ENCODE results near the gene DPYSL4.

Gene DPYSL4

DNA sequence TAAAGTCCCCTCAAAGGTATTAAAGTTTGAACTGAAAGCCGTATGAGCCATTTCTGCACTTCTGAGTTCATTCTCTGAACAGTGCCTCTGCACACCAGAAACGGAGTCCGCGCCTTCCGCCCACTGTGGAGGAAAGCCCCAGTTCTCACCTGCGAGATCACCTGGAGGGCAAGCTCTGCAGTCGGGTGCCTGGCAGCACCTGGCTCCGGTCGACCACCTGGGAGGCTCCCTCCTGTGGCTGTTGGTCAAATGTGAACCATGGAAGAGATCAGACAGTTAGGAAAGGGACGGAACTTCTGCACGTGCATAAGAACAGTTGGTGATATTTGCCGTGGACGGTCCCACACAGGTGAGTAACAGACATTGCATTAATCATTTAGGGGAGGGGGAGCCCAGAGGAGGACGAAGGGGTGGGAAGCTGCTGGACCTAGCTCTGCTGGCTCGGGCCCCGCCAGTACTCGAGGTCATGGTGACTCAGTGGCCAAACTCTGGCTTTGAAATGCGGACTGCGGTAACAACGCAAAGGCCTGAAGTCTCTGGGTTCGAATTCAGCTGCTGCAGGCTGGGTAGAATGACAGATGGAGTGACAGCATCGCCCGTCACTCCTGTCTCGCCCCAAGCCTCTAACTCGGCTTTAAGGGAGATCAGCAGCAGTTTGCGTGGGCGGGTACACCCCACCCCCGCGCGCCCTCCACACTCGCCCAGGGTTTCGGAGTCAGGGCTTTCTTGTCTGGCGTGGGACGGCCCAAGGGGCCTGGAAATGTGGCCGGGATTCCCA, 1.7 kb upstream of the DPYSL4 start:
- ChIA-PET CTCF (no interaction called here), POLR2A (no interaction called here)
- no peak for TF ChIP-seq CTCF (IDR thresholded peaks at IDR 0.05; ENCODE audit: control extremely low read depth, extremely low read depth, low read depth, missing control alignments)
- DNase-seq (ENCODE audit: extremely low spot score): no peak

- CTCF ChIA-PET: no interaction called here
- no peak for DNase-seq (ENCODE audit: extremely low spot score)
- no peak for TF ChIP-seq CTCF (IDR thresholded peaks at IDR 0.05; ENCODE audit: control extremely low read depth, extremely low read depth, low read depth, missing control alignments)
- POLR2A ChIA-PET: no interaction called here
These were observed 904 bp upstream of the DPYSL4 start for GRCh38 chr10:132185601-132186487.

GRCh38 chr10:132187430-132188138, 836 bp downstream of the DPYSL4 start:
- DNase-seq (ENCODE audit: extremely low spot score): no peak
- ChIA-PET POLR2A (no interaction called here), CTCF (interaction anchor here (1.1 kb wide), 1 partner anchor 12 kb away, joined by 6 read pairs; no protein-coding TSS in a partner anchor)
- no peak for TF ChIP-seq CTCF (IDR thresholded peaks at IDR 0.05; ENCODE audit: control extremely low read depth, extremely low read depth, low read depth, missing control alignments)

DNA sequence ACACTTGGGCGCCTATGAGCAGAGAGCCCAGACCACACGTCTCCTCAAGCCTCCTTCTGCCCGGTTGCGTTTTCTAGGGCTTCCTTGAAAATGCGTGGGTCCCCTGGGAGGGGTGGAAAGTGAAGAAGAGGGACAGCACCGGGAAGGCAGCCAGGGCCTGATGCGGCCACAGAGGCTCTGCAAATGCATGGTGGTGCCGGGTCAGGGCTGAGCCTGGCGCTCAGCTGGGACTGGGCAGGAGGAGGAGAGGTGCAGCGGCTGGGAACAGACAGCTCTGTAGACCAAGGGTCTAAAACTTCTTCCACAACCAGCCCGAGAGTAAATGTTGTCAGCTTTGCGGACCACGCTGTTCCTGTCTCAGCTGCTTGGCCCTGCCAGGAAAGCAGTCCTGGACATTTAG, 1.6 kb downstream of the DPYSL4 start:
- ChIA-PET POLR2A (no interaction called here), CTCF (interaction anchor here (1.1 kb wide), 1 partner anchor 13 kb away, joined by 6 read pairs; no protein-coding TSS in a partner anchor)
- no peak for DNase-seq (ENCODE audit: extremely low spot score)
- no peak for TF ChIP-seq CTCF (IDR thresholded peaks at IDR 0.05; ENCODE audit: control extremely low read depth, extremely low read depth, low read depth, missing control alignments)

- no peak for TF ChIP-seq CTCF (IDR thresholded peaks at IDR 0.05; ENCODE audit: control extremely low read depth, extremely low read depth, low read depth, missing control alignments)
- ChIA-PET POLR2A (no interaction called here), CTCF (no interaction called here)
- DNase-seq (ENCODE audit: extremely low spot score): no peak
These were observed 2.3 kb downstream of the DPYSL4 start for GRCh38 chr10:132189016-132189415.

- ChIA-PET CTCF (no interaction called here), POLR2A (no interaction called here)
- no peak for TF ChIP-seq CTCF (IDR thresholded peaks at IDR 0.05; ENCODE audit: control extremely low read depth, extremely low read depth, low read depth, missing control alignments)
- no peak for DNase-seq (ENCODE audit: extremely low spot score)
These were observed 3.2 kb downstream of the DPYSL4 start for GRCh38 chr10:132189810-132190422.
